ENCODE results near the gene GPR173. TPM values are rescaled to one million over a fixed set of nuclear protein-coding genes. Genes with fewer than 3 reads are reported as not detected.

The GPR173 gene
- total RNA-seq, 1 experiment from 2014 or later = 7.3 TPM

- ChIA-PET CTCF (interaction anchor here (1.0 to 1.4 kb wide), 2 partner anchors 10 to 91 kb away, joined by 3 to 6 read pairs; no protein-coding TSS in a partner anchor), POLR2A (interaction anchor here (1.5 kb wide), 1 partner anchor 33 kb away, joined by 5 read pairs; no protein-coding TSS in a partner anchor)
- peak overlapping the region; percentile 74 for H3K27ac Mint-ChIP-seq
- no peaks in the 10 kb centered on the region for H3K9me3 Mint-ChIP-seq
- no peak for ATAC-seq
- H3K27me3 Mint-ChIP-seq (ENCODE audit: low read depth) = peaks cover 5% of the 10 kb centered on the region; the same call in 1 of the 2 replicates
- peaks cover 15% of the 10 kb centered on the region for H3K36me3 Mint-ChIP-seq
- DNase-seq (ENCODE audit: low spot score) = no peak
- H3K4me3 Mint-ChIP-seq = peak overlapping the region; percentile 73
- no peak for TF ChIP-seq ZBTB21 (CRISPR knock-in tag; IDR thresholded peaks at IDR 0.05; ENCODE audit: borderline replicate concordance)
- no peak for TF ChIP-seq TCF7 (CRISPR knock-in tag; IDR thresholded peaks at IDR 0.05; ENCODE audit: low read depth)
- TF ChIP-seq ZNF121 (CRISPR knock-in tag; IDR thresholded peaks at IDR 0.05) = no peak
- TF ChIP-seq PREB (CRISPR knock-in tag; IDR thresholded peaks at IDR 0.05; ENCODE audit: borderline replicate concordance) = no peak
- no peak for TF ChIP-seq MXD4 (CRISPR knock-in tag; IDR thresholded peaks at IDR 0.05; ENCODE audit: borderline replicate concordance)
- H3K4me1 Mint-ChIP-seq = peaks cover 19% of the 10 kb centered on the region
Measured at GRCh38 chrX:53080628-53081580, 32.3 kb downstream of the GPR173 start.

- ATAC-seq (peak; percentile 94), DNase-seq (ENCODE audit: low spot score) (peak; percentile 93)
- Mint-ChIP-seq H3K27ac (peak within 1 kb of the TSS; percentile 96), H3K4me3 (peak within 1 kb of the TSS; percentile 88), H3K36me3 (peaks cover 21% of the 10 kb centered on the region), H3K4me1 (peaks cover 19% of the 10 kb centered on the region), H3K9me3 (no peaks in the 10 kb centered on the region), H3K27me3 (ENCODE audit: low read depth) (peaks cover 5% of the 10 kb centered on the region; the same call in 1 of the 2 replicates)
- CTCF ChIA-PET = interaction anchor here (1.0 to 1.4 kb wide), 3 partner anchors 11 to 92 kb away, joined by 3 to 6 read pairs (median 3); no protein-coding TSS in a partner anchor
- POLR2A ChIA-PET = interaction anchor here (0.5 to 1.5 kb wide), 5 partner anchors 9 to 160 kb away, joined by 3 to 5 read pairs (median 3); partner anchors contain the start of gene KANTR
- TF ChIP-seq KAT7 (CRISPR knock-in tag; IDR thresholded peaks at IDR 0.05; ENCODE audit: borderline replicate concordance) (no peak), ZNF232 (CRISPR knock-in tag; IDR thresholded peaks at IDR 0.05) (no peak), SP1 (CRISPR knock-in tag; conservative IDR thresholded peaks at IDR 0.05) (peak; percentile 70), NFYB (CRISPR knock-in tag; conservative IDR thresholded peaks at IDR 0.05; ENCODE audit: low read depth) (peak; percentile 75), ESRRA (CRISPR knock-in tag; IDR thresholded peaks at IDR 0.05; ENCODE audit: borderline replicate concordance) (no peak), NR2C2 (CRISPR knock-in tag; IDR thresholded peaks at IDR 0.05) (no peak), NFATC4 (CRISPR knock-in tag; IDR thresholded peaks at IDR 0.05) (no peak), ELF4 (CRISPR knock-in tag; IDR thresholded peaks at IDR 0.05; ENCODE audit: low read depth) (no peak), ZNF396 (CRISPR knock-in tag; IDR thresholded peaks at IDR 0.05; ENCODE audit: borderline replicate concordance) (no peak), FOXP4 (CRISPR knock-in tag; IDR thresholded peaks at IDR 0.05) (0 out of 2 replicates have a peak, but pooled peaks have one; percentile 37), ZNF138 (CRISPR knock-in tag; conservative IDR thresholded peaks at IDR 0.05) (no peak), GABPB1 (CRISPR knock-in tag; IDR thresholded peaks at IDR 0.05) (peak; percentile 63), ZNF512 (CRISPR knock-in tag; IDR thresholded peaks at IDR 0.05; ENCODE audit: borderline replicate concordance) (no peak), MXD4 (CRISPR knock-in tag; IDR thresholded peaks at IDR 0.05; ENCODE audit: borderline replicate concordance) (no peak), ZBTB43 (CRISPR knock-in tag; IDR thresholded peaks at IDR 0.05) (no peak), SMAD4 (CRISPR knock-in tag; IDR thresholded peaks at IDR 0.05) (no peak), ATF6 (CRISPR knock-in tag; IDR thresholded peaks at IDR 0.05) (no peak), ZMAT4 (CRISPR knock-in tag; IDR thresholded peaks at IDR 0.05) (no peak), TCF7 (CRISPR knock-in tag; IDR thresholded peaks at IDR 0.05; ENCODE audit: low read depth) (no peak)
Measured at GRCh38 chrX:53081925-53082772, 33.6 kb downstream of the GPR173 start, which contains the start of gene TSPYL2. Gene TSPYL2 (plus strand): TSS chrX:53082367. CDS start chrX:53082499, 132 bp downstream.

Data from WTC11 (cell line).